ENCODE measurements around the gene TDP2.
"Not testable (repeated sequence)": the region's sequence is repeated elsewhere in the genome, so short reads cannot be mapped to it uniquely, and the experiment has no call there.

TDP2 gene

GRCh38 chr6:24650365-24650764 lies 16.3 kb downstream of the TDP2 start:
- no peak for DNase-seq (ENCODE audit: low read depth in 1 of 2, low spot score in 1 of 2)
- TF ChIP-seq JUND (IDR thresholded peaks at IDR 0.05; ENCODE audit: low read depth): no peak
- in situ Hi-C loops (cut with HindIII; ENCODE audit: low pct_unique_long_range_greater_than_20kb, low sequenced_read_pairs): no loop called here

GRCh38 chr6:24649691-24650090 lies 17.0 kb downstream of the TDP2 start:
- no peak for TF ChIP-seq JUND (IDR thresholded peaks at IDR 0.05; ENCODE audit: low read depth)
- in situ Hi-C loops (cut with HindIII; ENCODE audit: low pct_unique_long_range_greater_than_20kb, low sequenced_read_pairs): no loop called here
- DNase-seq (ENCODE audit: low read depth in 1 of 2, low spot score in 1 of 2): no peak

- in situ Hi-C loops (cut with HindIII; ENCODE audit: low pct_unique_long_range_greater_than_20kb, low sequenced_read_pairs): no loop called here
- no peak for DNase-seq (ENCODE audit: low read depth in 1 of 2, low spot score in 1 of 2)
- no peak for TF ChIP-seq JUND (IDR thresholded peaks at IDR 0.05; ENCODE audit: low read depth)
These were observed 18.4 kb downstream of the TDP2 start for GRCh38 chr6:24648276-24648675.

DNA sequence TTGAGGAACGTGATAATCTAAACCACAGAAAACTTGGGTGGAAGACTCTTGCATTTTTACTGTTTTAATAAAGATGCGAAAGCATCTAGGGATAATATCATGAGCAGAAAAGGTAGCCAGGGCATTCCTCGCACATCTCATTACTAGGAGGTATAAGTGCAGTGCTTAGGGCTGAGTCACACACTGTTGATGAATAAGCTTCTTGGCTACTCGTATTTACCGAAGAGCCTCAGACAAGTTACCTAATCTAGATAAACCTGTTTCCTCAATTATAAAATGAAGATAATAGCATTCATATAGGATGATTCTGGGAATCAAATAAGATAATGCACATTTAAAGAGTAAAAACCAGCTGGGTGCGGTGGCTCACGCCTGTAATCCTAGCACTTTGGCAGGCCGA lies 19.9 kb downstream of the TDP2 start:
- in situ Hi-C loops (cut with HindIII; ENCODE audit: low pct_unique_long_range_greater_than_20kb, low sequenced_read_pairs): no loop called here
- no peak for DNase-seq (ENCODE audit: low read depth in 1 of 2, low spot score in 1 of 2)
- TF ChIP-seq JUND (IDR thresholded peaks at IDR 0.05; ENCODE audit: low read depth): no peak

DNA sequence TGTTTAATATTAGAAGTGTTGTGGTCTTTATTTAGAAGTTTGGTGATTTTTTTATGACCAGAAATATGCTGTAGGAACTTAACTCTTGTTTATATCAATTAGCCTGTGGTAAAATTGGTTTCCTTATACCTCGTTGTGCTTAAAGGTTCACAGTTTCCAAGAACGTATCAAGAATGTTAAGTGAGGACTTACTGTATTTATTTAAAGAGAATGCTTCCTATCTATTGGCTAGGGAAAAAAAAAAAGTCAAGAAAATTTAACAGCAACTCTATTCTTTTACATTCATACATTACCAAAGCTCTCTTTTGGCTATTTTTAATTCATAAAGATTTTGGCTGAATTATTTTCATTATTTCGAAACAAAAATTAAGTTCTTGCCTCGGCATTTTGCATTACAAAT lies 22.3 kb downstream of the TDP2 start:
- TF ChIP-seq JUND (IDR thresholded peaks at IDR 0.05; ENCODE audit: low read depth): no peak
- in situ Hi-C loops (cut with HindIII; ENCODE audit: low pct_unique_long_range_greater_than_20kb, low sequenced_read_pairs): no loop called here
- no peak for DNase-seq (ENCODE audit: low read depth in 1 of 2, low spot score in 1 of 2)

DNA sequence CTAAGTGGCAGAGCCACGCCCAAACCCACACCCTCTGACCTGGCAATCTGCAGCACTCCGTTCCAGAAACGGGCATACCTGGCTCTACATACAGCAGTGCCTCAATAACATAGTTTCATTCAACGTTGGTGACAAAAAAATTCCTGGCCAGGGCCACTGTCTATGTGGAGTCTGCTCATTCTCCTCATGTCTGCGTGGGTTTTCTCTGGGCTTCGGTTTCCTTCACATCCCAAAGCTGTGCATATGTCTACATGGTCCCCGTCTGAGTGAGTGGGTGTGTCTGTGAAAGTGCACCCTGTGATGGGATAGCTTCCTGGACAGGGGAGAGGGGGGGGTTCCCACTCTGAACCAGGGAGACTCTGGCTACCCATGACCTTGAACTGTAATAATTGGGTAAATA lies 22.8 kb downstream of the TDP2 start:
- no peak for DNase-seq (ENCODE audit: low read depth in 1 of 2, low spot score in 1 of 2)

DNA sequence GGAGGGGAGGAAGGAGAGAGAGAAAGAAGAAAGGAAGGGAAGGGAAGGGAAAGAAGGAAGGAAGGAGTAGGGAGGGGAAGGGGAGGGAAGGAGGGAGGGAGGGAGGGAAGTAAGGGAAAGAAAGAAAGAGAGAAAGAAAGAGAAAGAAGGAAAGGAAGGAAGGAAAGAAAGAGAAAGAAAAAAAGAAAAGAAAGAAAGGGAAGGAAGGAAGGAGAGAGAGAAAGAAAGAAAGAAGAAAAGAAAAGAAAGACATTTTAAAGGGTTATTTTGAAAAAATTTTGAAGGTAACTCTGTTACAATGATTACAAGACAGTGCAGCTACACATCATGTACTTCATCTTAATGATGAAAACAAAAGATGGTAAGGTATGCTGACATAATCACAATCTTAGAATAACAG lies 24.6 kb downstream of the TDP2 start:
- no peak for DNase-seq (ENCODE audit: low read depth in 1 of 2, low spot score in 1 of 2)
- TF ChIP-seq JUND (IDR thresholded peaks at IDR 0.05; ENCODE audit: low read depth): no peak
- in situ Hi-C loops (cut with HindIII; ENCODE audit: low pct_unique_long_range_greater_than_20kb, low sequenced_read_pairs): no loop called here

More for the DNA sequence above, 22.8 kb downstream of the TDP2 start:
- in situ Hi-C loops (cut with HindIII; ENCODE audit: low pct_unique_long_range_greater_than_20kb, low sequenced_read_pairs): no loop called here
- no peak for TF ChIP-seq JUND (IDR thresholded peaks at IDR 0.05; ENCODE audit: low read depth)

GRCh38 chr6:24640631-24641030 lies 26.1 kb downstream of the TDP2 start:
- DNase-seq (ENCODE audit: low read depth in 1 of 2, low spot score in 1 of 2); in situ Hi-C loops (cut with HindIII; ENCODE audit: low pct_unique_long_range_greater_than_20kb, low sequenced_read_pairs): not testable (repeated sequence)

GRCh38 chr6:24640166-24640565 lies 26.5 kb downstream of the TDP2 start:
- in situ Hi-C loops (cut with HindIII; ENCODE audit: low pct_unique_long_range_greater_than_20kb, low sequenced_read_pairs): no loop called here
- no peak for DNase-seq (ENCODE audit: low read depth in 1 of 2, low spot score in 1 of 2)
- TF ChIP-seq JUND (IDR thresholded peaks at IDR 0.05; ENCODE audit: low read depth): no peak

DNA sequence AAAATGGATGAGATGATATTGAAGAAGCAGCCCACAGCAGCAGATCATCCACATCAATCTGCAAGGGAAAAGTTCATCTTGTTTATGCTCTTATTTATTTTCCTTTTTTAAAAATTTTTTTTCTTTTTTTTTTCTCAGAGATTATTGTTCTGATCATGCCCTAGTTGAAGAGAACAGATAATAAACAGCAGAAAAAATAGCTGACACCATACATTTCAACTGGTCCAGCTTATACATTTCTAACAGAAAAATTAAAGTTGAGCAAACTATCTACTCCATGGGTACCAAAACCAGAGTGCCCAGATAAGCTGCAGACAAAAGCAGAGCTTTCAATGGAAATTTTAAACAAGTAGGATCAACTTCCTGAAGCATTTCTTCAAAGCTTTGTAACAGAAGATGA lies 30.0 kb downstream of the TDP2 start:
- DNase-seq (ENCODE audit: low read depth in 1 of 2, low spot score in 1 of 2): no peak
- TF ChIP-seq JUND (IDR thresholded peaks at IDR 0.05; ENCODE audit: low read depth): no peak
- in situ Hi-C loops (cut with HindIII; ENCODE audit: low pct_unique_long_range_greater_than_20kb, low sequenced_read_pairs): no loop called here

DNA sequence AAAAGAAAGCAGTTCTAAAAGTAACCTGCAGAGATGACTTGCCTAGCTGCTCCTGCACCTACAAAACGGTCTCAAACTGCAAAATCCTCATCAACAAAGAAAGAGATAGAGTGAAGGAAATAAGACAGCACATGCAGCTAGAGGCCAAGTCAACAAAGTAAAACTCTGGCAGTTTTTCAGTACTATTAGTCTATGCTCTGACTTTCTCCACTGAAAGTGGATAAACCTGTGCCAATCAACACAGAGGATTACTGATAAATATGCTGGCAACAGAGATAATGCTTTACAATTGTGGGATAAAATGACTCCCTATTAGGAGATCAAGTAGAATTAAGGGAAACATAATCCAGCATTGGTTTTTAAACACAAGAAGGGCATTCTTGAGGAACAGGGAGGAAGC lies 34.1 kb downstream of the TDP2 start:
- TF ChIP-seq JUND (IDR thresholded peaks at IDR 0.05; ENCODE audit: low read depth): no peak
- DNase-seq (ENCODE audit: low read depth in 1 of 2, low spot score in 1 of 2): no peak
- in situ Hi-C loops (cut with HindIII; ENCODE audit: low pct_unique_long_range_greater_than_20kb, low sequenced_read_pairs): no loop called here

- DNase-seq (ENCODE audit: low read depth in 1 of 2, low spot score in 1 of 2): no peak
- TF ChIP-seq JUND (IDR thresholded peaks at IDR 0.05; ENCODE audit: low read depth): no peak
- in situ Hi-C loops (cut with HindIII; ENCODE audit: low pct_unique_long_range_greater_than_20kb, low sequenced_read_pairs): no loop called here
These were observed 35.0 kb downstream of the TDP2 start for GRCh38 chr6:24631671-24632070.

GRCh38 chr6:24630856-24631505 lies 35.7 kb downstream of the TDP2 start:
- in situ Hi-C loops (cut with HindIII; ENCODE audit: low pct_unique_long_range_greater_than_20kb, low sequenced_read_pairs): no loop called here
- no peak for TF ChIP-seq JUND (IDR thresholded peaks at IDR 0.05; ENCODE audit: low read depth)

GRCh38 chr6:24621626-24622289 lies 44.9 kb downstream of the TDP2 start:
- TF ChIP-seq JUND (IDR thresholded peaks at IDR 0.05; ENCODE audit: low read depth): no peak
- DNase-seq (ENCODE audit: low read depth in 1 of 2, low spot score in 1 of 2): no peak
- in situ Hi-C loops (cut with HindIII; ENCODE audit: low pct_unique_long_range_greater_than_20kb, low sequenced_read_pairs): no loop called here

More at GRCh38 chr6:24630856-24631505, 35.7 kb downstream of the TDP2 start:
- DNase-seq (ENCODE audit: low read depth in 1 of 2, low spot score in 1 of 2): no peak

Data from T47D (cell line).